ENCODE measurements around the gene SUPT5H. TPM values are rescaled to one million over a fixed set of nuclear protein-coding genes. Genes with fewer than 3 reads are reported as not detected.

SUPT5H gene
- polyA plus RNA-seq, 1 donor from 2014 or later = 92.5 TPM

- Histone ChIP-seq H3K27ac (ENCODE audit: low read length) (no peak overlapping the region), H3K9ac (ENCODE audit: low read length) (peak overlapping the region; percentile 87), H2AFZ (ENCODE audit: low read depth, low read length) (no peak overlapping the region), H3K9me2 (ENCODE audit: insufficient read depth, low read length) (no peaks in the 10 kb centered on the region), H3K4me2 (ENCODE audit: low read length) (peak overlapping the region; percentile 60), H3K27me3 (ENCODE audit: insufficient read depth, low read depth, low read length) (no peaks in the 10 kb centered on the region), H3K4me3 (ENCODE audit: low read length) (peak overlapping the region; percentile 89), H3K79me2 (replicated peaks; ENCODE audit: insufficient read depth, low read length) (peaks cover 14% of the 10 kb centered on the region), H3F3A (ENCODE audit: insufficient read depth, low read length, poor library complexity, severe bottlenecking) (no peaks in the 10 kb centered on the region), H3K9me3 (ENCODE audit: low read length) (no peaks in the 10 kb centered on the region), H3K36me3 (ENCODE audit: insufficient read depth, low read length) (no peaks in the 10 kb centered on the region), H4K20me1 (ENCODE audit: insufficient read depth) (no peaks in the 10 kb centered on the region)
- TF ChIP-seq SMC3 (conservative IDR thresholded peaks at IDR 0.05; ENCODE audit: poor library complexity) (no peak), EZH2 (IDR thresholded peaks at IDR 0.05; ENCODE audit: borderline replicate concordance, insufficient read depth, low read length, poor library complexity, severe bottlenecking) (no peak), RAD21 (conservative IDR thresholded peaks at IDR 0.05) (no peak), TAF1 (IDR thresholded peaks at IDR 0.05; ENCODE audit: low read depth) (no peak), MXI1 (conservative IDR thresholded peaks at IDR 0.05; ENCODE audit: poor library complexity, severe bottlenecking) (no peak), EP300 (conservative IDR thresholded peaks at IDR 0.05; ENCODE audit: poor library complexity, severe bottlenecking) (no peak), POLR2AphosphoS5 (IDR thresholded peaks at IDR 0.05) (no peak), CTCF (IDR thresholded peaks at IDR 0.05; ENCODE audit: poor library complexity, severe bottlenecking) (no peak), REST (IDR thresholded peaks at IDR 0.05; ENCODE audit: borderline replicate concordance) (no peak)
Measured at GRCh38 chr19:39481676-39482075, 36.3 kb downstream of the SUPT5H start.

GRCh38 chr19:39483141-39483540 is 37.8 kb downstream of the SUPT5H start:
- Histone ChIP-seq H3K9ac (ENCODE audit: low read length) (no peak overlapping the region), H4K20me1 (ENCODE audit: insufficient read depth) (no peaks in the 10 kb centered on the region), H3F3A (ENCODE audit: insufficient read depth, low read length, poor library complexity, severe bottlenecking) (no peaks in the 10 kb centered on the region), H3K79me2 (replicated peaks; ENCODE audit: insufficient read depth, low read length) (peaks cover 14% of the 10 kb centered on the region), H3K36me3 (ENCODE audit: insufficient read depth, low read length) (no peaks in the 10 kb centered on the region), H3K27ac (ENCODE audit: low read length) (no peak overlapping the region), H2AFZ (ENCODE audit: low read depth, low read length) (no peak overlapping the region), H3K27me3 (ENCODE audit: insufficient read depth, low read depth, low read length) (no peaks in the 10 kb centered on the region), H3K9me2 (ENCODE audit: insufficient read depth, low read length) (no peaks in the 10 kb centered on the region), H3K4me3 (ENCODE audit: low read length) (no peak overlapping the region), H3K4me2 (ENCODE audit: low read length) (no peak overlapping the region), H3K9me3 (ENCODE audit: low read length) (no peaks in the 10 kb centered on the region)
- TF ChIP-seq POLR2AphosphoS5 (IDR thresholded peaks at IDR 0.05) (no peak), REST (IDR thresholded peaks at IDR 0.05; ENCODE audit: borderline replicate concordance) (no peak), EP300 (conservative IDR thresholded peaks at IDR 0.05; ENCODE audit: poor library complexity, severe bottlenecking) (no peak), CTCF (IDR thresholded peaks at IDR 0.05; ENCODE audit: poor library complexity, severe bottlenecking) (no peak), EZH2 (IDR thresholded peaks at IDR 0.05; ENCODE audit: borderline replicate concordance, insufficient read depth, low read length, poor library complexity, severe bottlenecking) (no peak), RAD21 (conservative IDR thresholded peaks at IDR 0.05) (no peak), SMC3 (conservative IDR thresholded peaks at IDR 0.05; ENCODE audit: poor library complexity) (no peak), MXI1 (conservative IDR thresholded peaks at IDR 0.05; ENCODE audit: poor library complexity, severe bottlenecking) (no peak), TAF1 (IDR thresholded peaks at IDR 0.05; ENCODE audit: low read depth) (no peak)

All from neural cell (in vitro differentiated cells).